H1 (cell line): ENCODE measurements around the gene MAN2A1. TPM values are rescaled to one million over a fixed set of nuclear protein-coding genes. Genes with fewer than 3 reads are reported as not detected.

Experiments used
- CEBPB ChIP-seq: IDR thresholded peaks from 2 replicates; pipeline ENCODE4 v1.6.1; 2012; ENCODE audit warnings: low read depth, low read length
- CHD1 ChIP-seq: IDR thresholded peaks from 2 replicates; pipeline ENCODE4 v1.6.1; 2012; ENCODE audit warnings: low read depth, low read length, improper control_type of control experiment
- CHD7 ChIP-seq: fragments of 300-600 bp; sonication (generic); IDR thresholded peaks from 2 replicates; pipeline ENCODE4 v1.7.1; 2012; ENCODE audit warnings: low read length, moderate library complexity, mild to moderate bottlenecking, inconsistent platforms; ENCODE audit not compliant: insufficient replicate concordance
- SP1 ChIP-seq: IDR thresholded peaks from 2 replicates; pipeline ENCODE4 v1.6.1; 2011; ENCODE audit warnings: low read depth, low read length
- SP2 ChIP-seq: IDR thresholded peaks from 2 replicates; pipeline ENCODE4 v1.6.1; 2012; ENCODE audit warnings: mild to moderate bottlenecking, low read length, inconsistent platforms
- TAF1 ChIP-seq: IDR thresholded peaks from 2 replicates; pipeline ENCODE4 v1.6.1; 2011; ENCODE audit warnings: mild to moderate bottlenecking, low read depth, low read length
- polyA plus RNA-seq, 7 experiments: library from polyadenylated mRNA; depleted of rRNA in 3 of 7; stranded (reverse) in 5 of 7; unstranded in 2 of 7; fragments of >200 nt in 5 of 7; fragments of 200-250 nt in 2 of 7; gene quantifications; 1 replicate in 5 of 7; 2 replicates in 1 of 7; 4 replicates in 1 of 7; pipeline versions ENCODE4 v1.2.1 to v1.2.3, GENCODE V29; 2011 to 2013; ENCODE audit warnings: missing spikeins in 2 of 7, mixed read lengths in 2 of 7
- total RNA-seq: library from RNA; stranded (reverse); fragmentation: NEBNext Ultra II Directional; extraction: Animal tissue kit (Norgen Biotek cat#: 25700); gene quantifications from 2 replicates; pipeline ENCODE4 v1.2.1, GENCODE V29; 2021

The MAN2A1 gene
- total and polyA plus RNA-seq, 2 of the 8 experiments (the other 6 are each of a cell fraction or from before 2014, with no cell fraction given) = 29.1 to 102 TPM

- TF ChIP-seq CHD7 (no peak), CHD1 (no peak), SP1 (no peak), CEBPB (no peak), TAF1 (no peak), SP2 (no peak)
Observed at GRCh38 chr5:109885205-109885604, 195.5 kb downstream of the MAN2A1 start (continued).
